ENCODE measurements around the gene CDK17. TPM values are rescaled to one million over a fixed set of nuclear protein-coding genes. Genes with fewer than 3 reads are reported as not detected.

Gene CDK17
- total and polyA plus RNA-seq, 2 of the 8 experiments (the other 6 are each of a cell fraction or from before 2014, with no cell fraction given) = 5.8 to 20.0 TPM

- DNase-seq (ENCODE audit: low read depth in 1 of 2, low spot score in 2 of 2) (no peak), FAIRE-seq (no peak)
- Histone ChIP-seq H2BK12ac (ENCODE audit: low read depth, low read length) (no peak overlapping the region), H2AFZ (ENCODE audit: low read length) (no peak overlapping the region), H4K8ac (ENCODE audit: extremely low read depth, insufficient read depth, low read length) (no peak overlapping the region), H3K23ac (ENCODE audit: insufficient read length) (no peak overlapping the region), H2BK15ac (ENCODE audit: low read length) (no peak overlapping the region), H3K36me3 (ENCODE audit: control insufficient read depth in 2 of 4, insufficient read depth in 4 of 4, low read length in 3 of 4) (peaks cover 0 to 11% (median 0%) of the 10 kb centered on the region in 4 experiments; a peak in 2 of 8 replicates), H3K18ac (ENCODE audit: extremely low read depth, low read length) (no peak overlapping the region), H3K4me1 (replicated peaks in 1 of 4; ENCODE audit: control insufficient read depth in 3 of 4, insufficient read depth in 4 of 4, low read length in 3 of 4) (peaks cover 0 to 1% (median 0%) of the 10 kb centered on the region in 4 experiments; a peak in 1 of 7 replicates), H4K20me1 (replicated peaks in 1 of 2; ENCODE audit: control insufficient read depth in 1 of 2, insufficient read depth in 2 of 2, low read length in 2 of 2) (no peaks in the 10 kb centered on the region), H3K14ac (ENCODE audit: insufficient read length) (no peak overlapping the region), H3K4me2 (ENCODE audit: insufficient read depth in 1 of 2, low read depth in 2 of 2, low read length in 2 of 2) (no peak overlapping the region), H3K4ac (replicated peaks; ENCODE audit: insufficient read length, low read depth, low read length) (no peak overlapping the region), H3K27ac (ENCODE audit: low read depth, low read length) (no peak overlapping the region), H4K91ac (replicated peaks; ENCODE audit: insufficient read length, low read length) (no peak overlapping the region), H3K56ac (replicated peaks; ENCODE audit: insufficient read length, low read depth, low read length) (no peak overlapping the region), H3K4me3 (ENCODE audit: extremely low read depth in 1 of 4, insufficient read depth in 2 of 4, low read depth in 3 of 4, low read length in 4 of 4) (no peak overlapping the region), H3K79me2 (ENCODE audit: control insufficient read depth in 1 of 2, insufficient read depth in 2 of 2, low read length in 2 of 2) (peaks cover 0 to 2% of the 10 kb centered on the region in 2 experiments; a peak in 1 of 4 replicates), H3K23me2 (ENCODE audit: low read depth, low read length) (no peaks in the 10 kb centered on the region), H3K9me3 (ENCODE audit: insufficient read depth in 2 of 2, low read depth in 1 of 2, low read length in 1 of 2) (no peaks in the 10 kb centered on the region), H2BK5ac (ENCODE audit: low read depth, low read length) (no peak overlapping the region), H2AK5ac (ENCODE audit: low read depth, low read length) (no peak overlapping the region), H4K5ac (ENCODE audit: insufficient read length, low read depth, low read length) (no peak overlapping the region), H2BK20ac (ENCODE audit: low read length) (no peak overlapping the region), H3K9ac (replicated peaks in 1 of 4; ENCODE audit: extremely low read depth in 1 of 4, low read depth in 3 of 4, low read length in 3 of 4) (no peak overlapping the region), H3K79me1 (ENCODE audit: low read depth, low read length) (no peaks in the 10 kb centered on the region), H2BK120ac (replicated peaks; ENCODE audit: low read depth, low read length) (no peak overlapping the region), H3K27me3 (replicated peaks in 1 of 4; ENCODE audit: control insufficient read depth in 3 of 4, extremely low read depth in 1 of 4, insufficient read depth in 3 of 4, low read length in 3 of 4) (no peaks in the 10 kb centered on the region)
- ChIA-PET POLR2A (ENCODE audit: partially characterized antibody) (no interaction called here), CTCF (ENCODE audit: partially characterized antibody) (interaction anchor here (1.2 kb wide), 1 partner anchor 177 kb away, joined by 3 read pairs; the partner anchor contains the start of gene CFAP54)
- 93% methylated on average over 1 of the region's 1 CpG; no CpG with 5 or more reads in 1 of the 2 experiments for WGBS, 2 experiments (ENCODE audit: extremely low coverage in 1 of 2, insufficient coverage in 1 of 2, insufficient read length in 1 of 2, insufficient replicate concordance in 2 of 2, low coverage in 1 of 2, low lambda C conversion rate in 2 of 2, missing lambda C conversion rate in 1 of 2)
- TF ChIP-seq SP4 (IDR thresholded peaks at IDR 0.05; ENCODE audit: low read length) (no peak), TCF12 (IDR thresholded peaks at IDR 0.05; ENCODE audit: low read depth, low read length) (no peak), TAF7 (optimal IDR thresholded peaks at IDR 0.05; ENCODE audit: borderline replicate concordance, low read depth, low read length) (no peak), FOSL1 (IDR thresholded peaks at IDR 0.05; ENCODE audit: insufficient read depth, low read depth, low read length) (no peak), CBX5 (IDR thresholded peaks at IDR 0.05; ENCODE audit: low read depth, low read length) (no peak), NRF1 (IDR thresholded peaks at IDR 0.05; ENCODE audit: low read depth, low read length) (no peak), EP300 (IDR thresholded peaks at IDR 0.05; ENCODE audit: borderline replicate concordance in 1 of 2, low read depth in 2 of 2, low read length in 2 of 2) (no peak), ATF2 (IDR thresholded peaks at IDR 0.05; ENCODE audit: low read length) (no peak), CHD1 (IDR thresholded peaks at IDR 0.05; ENCODE audit: low read depth, low read length) (no peak), CHD2 (IDR thresholded peaks at IDR 0.05; ENCODE audit: low read length) (no peak), MAFK (IDR thresholded peaks at IDR 0.05; ENCODE audit: low read depth, low read length) (no peak), RXRA (IDR thresholded peaks at IDR 0.05; ENCODE audit: insufficient read depth, low read depth, low read length) (no peak), KDM4A (IDR thresholded peaks at IDR 0.05; ENCODE audit: low read depth, low read length, severe bottlenecking) (no peak)
Observed at GRCh38 chr12:96311191-96311590, 89.0 kb downstream of the CDK17 start.
